C4-2B (cell line): ENCODE results near the gene CAB39.

Source experiments
- ZFX ChIP-seq: fragments of 450-650 bp; IDR thresholded peaks from 2 replicates; pipeline ENCODE4 v1.6.1; 2017
- TF ChIP-seq, protein P1 (sequence below): fragments of 450-650 bp; conservative IDR thresholded peaks from 2 replicates; pipeline ENCODE4 v1.5.1; 2017; ENCODE audit warnings: mild to moderate bottlenecking

DNA sequence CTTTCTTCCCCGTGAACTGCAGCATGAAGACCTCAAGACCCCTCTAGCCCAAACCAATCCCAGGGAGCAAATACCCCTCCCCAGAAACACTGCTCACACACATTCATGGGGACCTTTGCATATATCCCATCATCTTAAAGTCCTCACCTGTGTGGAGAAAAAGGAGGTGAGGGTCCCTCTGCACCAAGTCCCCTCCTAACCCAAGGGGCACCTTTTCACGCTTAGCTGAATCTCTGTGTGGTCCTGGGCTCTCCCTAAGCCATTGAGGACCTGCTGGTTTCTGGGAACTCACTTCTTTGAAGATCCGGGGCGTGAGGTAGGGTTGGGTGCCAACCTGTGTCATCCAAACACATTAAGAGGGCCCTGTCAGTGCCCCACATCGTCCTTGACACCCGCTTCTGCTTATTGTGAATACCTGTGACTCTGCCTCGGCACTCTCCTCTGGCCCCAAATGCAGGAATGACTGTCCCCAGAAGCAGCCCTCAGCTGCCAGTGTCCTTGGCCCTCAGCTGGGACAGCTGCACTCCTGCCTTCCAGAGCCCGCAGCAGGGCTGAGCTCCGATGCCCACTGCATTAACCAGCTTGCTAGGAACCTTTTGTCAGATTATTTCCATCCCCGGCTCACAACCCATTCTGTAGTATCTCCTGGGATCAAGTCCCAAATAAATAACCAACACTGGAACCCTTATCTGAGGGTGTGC, 110.8 kb downstream of the CAB39 start:
- TF ChIP-seq, protein P1, sequence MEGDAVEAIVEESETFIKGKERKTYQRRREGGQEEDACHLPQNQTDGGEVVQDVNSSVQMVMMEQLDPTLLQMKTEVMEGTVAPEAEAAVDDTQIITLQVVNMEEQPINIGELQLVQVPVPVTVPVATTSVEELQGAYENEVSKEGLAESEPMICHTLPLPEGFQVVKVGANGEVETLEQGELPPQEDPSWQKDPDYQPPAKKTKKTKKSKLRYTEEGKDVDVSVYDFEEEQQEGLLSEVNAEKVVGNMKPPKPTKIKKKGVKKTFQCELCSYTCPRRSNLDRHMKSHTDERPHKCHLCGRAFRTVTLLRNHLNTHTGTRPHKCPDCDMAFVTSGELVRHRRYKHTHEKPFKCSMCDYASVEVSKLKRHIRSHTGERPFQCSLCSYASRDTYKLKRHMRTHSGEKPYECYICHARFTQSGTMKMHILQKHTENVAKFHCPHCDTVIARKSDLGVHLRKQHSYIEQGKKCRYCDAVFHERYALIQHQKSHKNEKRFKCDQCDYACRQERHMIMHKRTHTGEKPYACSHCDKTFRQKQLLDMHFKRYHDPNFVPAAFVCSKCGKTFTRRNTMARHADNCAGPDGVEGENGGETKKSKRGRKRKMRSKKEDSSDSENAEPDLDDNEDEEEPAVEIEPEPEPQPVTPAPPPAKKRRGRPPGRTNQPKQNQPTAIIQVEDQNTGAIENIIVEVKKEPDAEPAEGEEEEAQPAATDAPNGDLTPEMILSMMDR = no peak
- TF ChIP-seq ZFX = no peak
